Breast epithelium (tissue), 4 donors: ENCODE measurements around the gene PTPRO. TPM values are rescaled to one million over a fixed set of nuclear protein-coding genes. Genes with fewer than 3 reads are reported as not detected.

ENCODE experiments used
- DNase-seq, 2 donors: peaks; one replicate each; pipeline ENCODE4 v3.0.0-alpha.2; 2019; ENCODE audit warnings: low spot score in 2 of 2
- H3K27ac ChIP-seq, 2 donors: fragments of 200-600 bp; sonication (generic) in 1 of 2; one replicate each; pipeline ENCODE4 v1.5.1; 2016 to 2019; ENCODE audit warnings: mild to moderate bottlenecking in 1 of 2
- H3K27me3 ChIP-seq, 2 donors: fragments of 200-600 bp; sonication (generic) in 1 of 2; one replicate each; pipeline versions ENCODE4 v1.5.1 to v1.6.0; 2017 to 2019; ENCODE audit warnings: control low read depth in 1 of 2, mild to moderate bottlenecking in 1 of 2
- H3K36me3 ChIP-seq: fragments of 200-600 bp; one replicate; pipeline ENCODE4 v1.5.1; 2019
- H3K4me1 ChIP-seq, 2 donors: fragments of 200-600 bp; sonication (generic); one replicate each; pipeline ENCODE4 v1.5.1; 2016 to 2019; ENCODE audit warnings: control low read depth in 1 of 2
- H3K4me3 ChIP-seq, 3 donors: fragments of 200-600 bp; sonication (generic); 1 replicate in 2 of 3; 2 replicates in 1 of 3; pipeline ENCODE4 v1.5.1; 2016 to 2019; ENCODE audit warnings: mild to moderate bottlenecking in 3 of 3, moderate library complexity in 2 of 3
- H3K9me3 ChIP-seq, 2 donors: fragments of 200-600 bp; sonication (generic) in 1 of 2; one replicate each; pipeline ENCODE4 v1.5.1; 2016 to 2019; ENCODE audit warnings: control low read depth in 1 of 2
- CTCF ChIP-seq, 3 donors: fragments of 450-650 bp; IDR thresholded peaks; one replicate each; pipeline ENCODE4 v1.5.1; 2016 to 2017; ENCODE audit warnings: antibody characterized with exemption in 3 of 3, mild to moderate bottlenecking in 3 of 3, moderate library complexity in 3 of 3
- POLR2A ChIP-seq: fragments of 450-650 bp; IDR thresholded peaks from one replicate; pipeline ENCODE4 v1.6.1; 2016; ENCODE audit warnings: antibody characterized with exemption, mild to moderate bottlenecking, moderate library complexity
- POLR2AphosphoS5 ChIP-seq, 3 donors: sonication (generic); formaldehyde crosslinking; IDR thresholded peaks; one replicate each; pipeline ENCODE4 v1.6.1; 2017; ENCODE audit warnings: antibody characterized with exemption in 3 of 3
- intact Hi-C: fragments of 100-400 bp; cut with DNase I; formaldehyde crosslinking; loops from one replicate; pipeline ENCODE4 v1.15.1; 2023; ENCODE audit warnings: low total_unique reads
- total RNA-seq, 3 donors: library from RNA; depleted of rRNA; stranded (reverse); fragments of >200 nt; gene quantifications; one replicate each; pipeline ENCODE4 v1.1.0, GENCODE V29; 2016

PTPRO gene
- total RNA-seq, 3 donors from 2014 or later = 1.3 to 5.3 (median 2.5) TPM

GRCh38 chr12:15590180-15590826 lies 268.0 kb downstream of the PTPRO start:
- H3K9me3 ChIP-seq = no peaks in the 10 kb centered on the region
- peak in 1 of 2 donors; percentile 39 for DNase-seq
- no peaks in the 10 kb centered on the region for H3K4me1 ChIP-seq
- H3K36me3 ChIP-seq = no peaks in the 10 kb centered on the region
- intact Hi-C loops = loop anchor here (5.0 kb wide), 1 partner anchor 267 kb away; no protein-coding TSS in a partner anchor
- H3K27me3 ChIP-seq = no peaks in the 10 kb centered on the region
- H3K4me3 ChIP-seq = peak overlapping the region; percentile 8 to 64 (median 42)
- TF ChIP-seq POLR2AphosphoS5 (IDR thresholded peaks at IDR 0.05) (peak in 1 of 3 donors; percentile 10), CTCF (IDR thresholded peaks at IDR 0.05) (peak; percentile 82 to 95 (median 90)), POLR2A (no peak)
- peak overlapping the region; percentile 5 to 38 for H3K27ac ChIP-seq

- no peak for DNase-seq
- no peaks in the 10 kb centered on the region for H3K27me3 ChIP-seq
- no peak overlapping the region for H3K27ac ChIP-seq
- TF ChIP-seq POLR2AphosphoS5 (IDR thresholded peaks at IDR 0.05) = no peak
- TF ChIP-seq CTCF (IDR thresholded peaks at IDR 0.05) = no peak
- TF ChIP-seq POLR2A = no peak
- no peaks in the 10 kb centered on the region for H3K36me3 ChIP-seq
- no peaks in the 10 kb centered on the region for H3K4me1 ChIP-seq
- intact Hi-C loops = loop anchor here (5.0 kb wide), 1 partner anchor 265 kb away; no protein-coding TSS in a partner anchor
- H3K9me3 ChIP-seq = no peaks in the 10 kb centered on the region
- no peak overlapping the region for H3K4me3 ChIP-seq
Observed at GRCh38 chr12:15591811-15592210, 269.5 kb downstream of the PTPRO start.

GRCh38 chr12:15592934-15593333 lies 270.6 kb downstream of the PTPRO start:
- Histone ChIP-seq H3K27ac (no peak overlapping the region), H3K36me3 (no peaks in the 10 kb centered on the region), H3K4me3 (no peak overlapping the region), H3K4me1 (no peaks in the 10 kb centered on the region), H3K9me3 (no peaks in the 10 kb centered on the region), H3K27me3 (no peaks in the 10 kb centered on the region)
- intact Hi-C loops = loop anchor here (5.0 kb wide), 1 partner anchor 264 kb away; no protein-coding TSS in a partner anchor
- no peak for DNase-seq
- no peak for TF ChIP-seq CTCF (IDR thresholded peaks at IDR 0.05)
- no peak for TF ChIP-seq POLR2AphosphoS5 (IDR thresholded peaks at IDR 0.05)

GRCh38 chr12:15596174-15596573 lies 273.9 kb downstream of the PTPRO start:
- H3K27ac ChIP-seq = peak overlapping the region in 1 of 2 donors; percentile 70

More at GRCh38 chr12:15596174-15596573, 273.9 kb downstream of the PTPRO start:
- no peaks in the 10 kb centered on the region for H3K36me3 ChIP-seq
- intact Hi-C loops = no loop called here
- H3K4me3 ChIP-seq = no peak overlapping the region
- no peaks in the 10 kb centered on the region for H3K9me3 ChIP-seq
- TF ChIP-seq POLR2AphosphoS5 (IDR thresholded peaks at IDR 0.05) = no peak
- no peak for TF ChIP-seq POLR2A
- TF ChIP-seq CTCF (IDR thresholded peaks at IDR 0.05) = no peak
- no peak for DNase-seq
- no peaks in the 10 kb centered on the region for H3K27me3 ChIP-seq
- peaks cover 0 to 5% of the 10 kb centered on the region in 2 donors for H3K4me1 ChIP-seq
